HG03439 (cell line): ENCODE measurements around the gene MTA3.
"Not testable (repeated sequence)": the region's sequence is repeated elsewhere in the genome, so short reads cannot be mapped to it uniquely, and the experiment has no call there.

ENCODE experiments used
- ATAC-seq: cut with Tn5 transposase; IDR thresholded peaks from one replicate; pipeline ENCODE4 v1.9.1; 2021; ENCODE audit warnings: mild to moderate bottlenecking, moderate library complexity; ENCODE audit not compliant: unreplicated experiment

Gene MTA3

GRCh38 chr2:42606166-42606565 is 37.7 kb downstream of the MTA3 start:
- not testable (repeated sequence) for ATAC-seq

- ATAC-seq: no peak
These were observed 38.7 kb downstream of the MTA3 start for GRCh38 chr2:42607101-42607637.

- ATAC-seq: no peak
These were observed 45.0 kb downstream of the MTA3 start for GRCh38 chr2:42613281-42614064.

GRCh38 chr2:42614838-42615237 is 46.4 kb downstream of the MTA3 start:
- no peak for ATAC-seq

- no peak for ATAC-seq
These were observed 49.7 kb downstream of the MTA3 start for GRCh38 chr2:42618116-42618515.

GRCh38 chr2:42618972-42619371 is 50.5 kb downstream of the MTA3 start:
- no peak for ATAC-seq

GRCh38 chr2:42621626-42622025 is 53.2 kb downstream of the MTA3 start:
- not testable (repeated sequence) for ATAC-seq

- ATAC-seq: no peak
These were observed 54.7 kb downstream of the MTA3 start for GRCh38 chr2:42622943-42623676.

GRCh38 chr2:42624047-42624446 is 55.6 kb downstream of the MTA3 start:
- ATAC-seq: no peak

GRCh38 chr2:42628024-42628423 is 59.6 kb downstream of the MTA3 start:
- not testable (repeated sequence) for ATAC-seq

- no peak for ATAC-seq
These were observed 68.5 kb downstream of the MTA3 start for GRCh38 chr2:42636934-42637333.

GRCh38 chr2:42638080-42638784 is 69.8 kb downstream of the MTA3 start:
- no peak for ATAC-seq

GRCh38 chr2:42639340-42640077 is 71.1 kb downstream of the MTA3 start:
- ATAC-seq: no peak

- ATAC-seq: no peak
These were observed 71.8 kb downstream of the MTA3 start for GRCh38 chr2:42640261-42640660.

- not testable (repeated sequence) for ATAC-seq
These were observed 73.9 kb downstream of the MTA3 start for GRCh38 chr2:42642371-42642770.

- no peak for ATAC-seq
These were observed 77.1 kb downstream of the MTA3 start for GRCh38 chr2:42645551-42645950.

GRCh38 chr2:42648796-42649195 is 80.4 kb downstream of the MTA3 start:
- no peak for ATAC-seq

GRCh38 chr2:42651057-42651456 is 82.6 kb downstream of the MTA3 start:
- no peak for ATAC-seq

- no peak for ATAC-seq
These were observed 83.7 kb downstream of the MTA3 start for GRCh38 chr2:42652086-42652485.

- no peak for ATAC-seq
These were observed 84.6 kb downstream of the MTA3 start for GRCh38 chr2:42653039-42653438.
